Small intestine (tissue), 4 donors: Measurements from ENCODE around the gene SPATA18. TPM values are rescaled to one million over a fixed set of nuclear protein-coding genes. Genes with fewer than 3 reads are reported as not detected.

Source experiments
- polyA plus RNA-seq, 4 donors: library from polyadenylated mRNA; stranded (reverse) in 3 of 4; unstranded in 1 of 4; fragments of 200-250 nt in 3 of 4; fragments of 120-200 nt in 1 of 4; gene quantifications; one replicate each; pipeline versions ENCODE4 v1.2.1 to v1.2.3, GENCODE V29; 2013
- donor health status: healthy with polysubstance abuse.
- donor health status: Bipolar disorder and iron deficiency.
- donor health status: healthy.

SPATA18 gene
- polyA plus RNA-seq, 4 donors: 0.81 to 3.2 (median 1.2) TPM

Other genes starting within 250 kb of the SPATA18 start
- 10 to 100 TPM in 2 of 4 donors, 1 to 10 TPM in 2; 5.7 to 42.0 (median 10.0) TPM for gene DCUN1D4, start 208.2 kb upstream of the SPATA18 start, polyA plus RNA-seq
- gene LRRC66, start 30.9 kb upstream of the SPATA18 start, polyA plus RNA-seq: 10 to 100 TPM; 10.8 to 16.8 (median 12.9) TPM
- 10 to 100 TPM in 2 of 4 donors, 1 to 10 TPM in 2; 3.8 to 26.9 (median 10.4) TPM for gene SGCB, start 13.0 kb upstream of the SPATA18 start, polyA plus RNA-seq